ENCODE data around the gene CNNM2.

The CNNM2 gene

GRCh38 chr10:103098240-103098639 is 180.1 kb downstream of the CNNM2 start:
- Histone ChIP-seq H3K4me3 (ENCODE audit: insufficient read depth, low read length, poor library complexity, severe bottlenecking) (no peak overlapping the region), H4K20me1 (ENCODE audit: low read depth, low read length) (no peaks in the 10 kb centered on the region), H2AFZ (ENCODE audit: low read depth, low read length, severe bottlenecking) (no peak overlapping the region), H3K9ac (ENCODE audit: low read length) (no peak overlapping the region), H3K27me3 (ENCODE audit: low read length) (no peaks in the 10 kb centered on the region), H3F3A (ENCODE audit: insufficient read depth) (no peaks in the 10 kb centered on the region; the same call in 1 of the 2 replicates), H3K27ac (ENCODE audit: low read depth, low read length) (no peak overlapping the region), H3K9me2 (replicated peaks; ENCODE audit: insufficient read depth, low read length) (no peaks in the 10 kb centered on the region), H3K36me3 (ENCODE audit: low read length) (peaks cover 30% of the 10 kb centered on the region), H3K9me3 (ENCODE audit: insufficient read depth, low read length) (no peaks in the 10 kb centered on the region), H3K79me2 (ENCODE audit: insufficient read depth, low read length) (no peaks in the 10 kb centered on the region), H3K4me2 (ENCODE audit: low read depth, low read length, poor library complexity, severe bottlenecking) (no peak overlapping the region)
- TF ChIP-seq EZH2phosphoT487 (conservative IDR thresholded peaks at IDR 0.05; ENCODE audit: low read length) (no peak), CTCF (IDR thresholded peaks at IDR 0.05; ENCODE audit: insufficient read depth, low read length, poor library complexity, severe bottlenecking) (no peak)

GRCh38 chr10:103100620-103101019 is 182.5 kb downstream of the CNNM2 start:
- Histone ChIP-seq H3K36me3 (ENCODE audit: low read length) (peaks cover 30% of the 10 kb centered on the region; the same call in 1 of the 2 replicates), H3K9me3 (ENCODE audit: insufficient read depth, low read length) (no peaks in the 10 kb centered on the region), H3K79me2 (ENCODE audit: insufficient read depth, low read length) (no peaks in the 10 kb centered on the region), H3K9ac (ENCODE audit: low read length) (no peak overlapping the region), H3K27ac (ENCODE audit: low read depth, low read length) (no peak overlapping the region), H3K4me3 (ENCODE audit: insufficient read depth, low read length, poor library complexity, severe bottlenecking) (no peak overlapping the region), H3K27me3 (ENCODE audit: low read length) (no peaks in the 10 kb centered on the region), H3F3A (ENCODE audit: insufficient read depth) (no peaks in the 10 kb centered on the region; the same call in 1 of the 2 replicates), H3K4me2 (ENCODE audit: low read depth, low read length, poor library complexity, severe bottlenecking) (no peak overlapping the region), H4K20me1 (ENCODE audit: low read depth, low read length) (no peaks in the 10 kb centered on the region), H3K9me2 (replicated peaks; ENCODE audit: insufficient read depth, low read length) (no peaks in the 10 kb centered on the region), H2AFZ (ENCODE audit: low read depth, low read length, severe bottlenecking) (no peak overlapping the region)
- no peak for TF ChIP-seq CTCF (IDR thresholded peaks at IDR 0.05; ENCODE audit: insufficient read depth, low read length, poor library complexity, severe bottlenecking)
- no peak for TF ChIP-seq EZH2phosphoT487 (conservative IDR thresholded peaks at IDR 0.05; ENCODE audit: low read length)

GRCh38 chr10:103102195-103102594 is 184.1 kb downstream of the CNNM2 start:
- Histone ChIP-seq H3K4me2 (ENCODE audit: low read depth, low read length, poor library complexity, severe bottlenecking) (no peak overlapping the region), H3K79me2 (ENCODE audit: insufficient read depth, low read length) (no peaks in the 10 kb centered on the region), H3K36me3 (ENCODE audit: low read length) (peaks cover 30% of the 10 kb centered on the region; the same call in 1 of the 2 replicates), H3K27me3 (ENCODE audit: low read length) (no peaks in the 10 kb centered on the region), H3F3A (ENCODE audit: insufficient read depth) (no peaks in the 10 kb centered on the region; the same call in 1 of the 2 replicates), H4K20me1 (ENCODE audit: low read depth, low read length) (no peaks in the 10 kb centered on the region), H3K9me3 (ENCODE audit: insufficient read depth, low read length) (no peaks in the 10 kb centered on the region), H2AFZ (ENCODE audit: low read depth, low read length, severe bottlenecking) (no peak overlapping the region), H3K4me3 (ENCODE audit: insufficient read depth, low read length, poor library complexity, severe bottlenecking) (no peak overlapping the region), H3K9me2 (replicated peaks; ENCODE audit: insufficient read depth, low read length) (no peaks in the 10 kb centered on the region), H3K9ac (ENCODE audit: low read length) (no peak overlapping the region), H3K27ac (ENCODE audit: low read depth, low read length) (no peak overlapping the region)
- no peak for TF ChIP-seq CTCF (IDR thresholded peaks at IDR 0.05; ENCODE audit: insufficient read depth, low read length, poor library complexity, severe bottlenecking)
- TF ChIP-seq EZH2phosphoT487 (conservative IDR thresholded peaks at IDR 0.05; ENCODE audit: low read length), result no peak

Data from SU-DHL-6 (cell line).